Smooth muscle cell of the brain vasculature (primary cell): ENCODE results near the gene CERKL.

Source experiments
- DNase-seq: peaks from one replicate; pipeline ENCODE4 v3.0.0-alpha.2; 2012; ENCODE audit warnings: low read depth, low spot score

CERKL gene

GRCh38 chr2:181628590-181629585 is 28.0 kb downstream of the CERKL start:
- no peak for DNase-seq

- no peak for DNase-seq
These were observed 29.4 kb downstream of the CERKL start for GRCh38 chr2:181627545-181627944.

DNA sequence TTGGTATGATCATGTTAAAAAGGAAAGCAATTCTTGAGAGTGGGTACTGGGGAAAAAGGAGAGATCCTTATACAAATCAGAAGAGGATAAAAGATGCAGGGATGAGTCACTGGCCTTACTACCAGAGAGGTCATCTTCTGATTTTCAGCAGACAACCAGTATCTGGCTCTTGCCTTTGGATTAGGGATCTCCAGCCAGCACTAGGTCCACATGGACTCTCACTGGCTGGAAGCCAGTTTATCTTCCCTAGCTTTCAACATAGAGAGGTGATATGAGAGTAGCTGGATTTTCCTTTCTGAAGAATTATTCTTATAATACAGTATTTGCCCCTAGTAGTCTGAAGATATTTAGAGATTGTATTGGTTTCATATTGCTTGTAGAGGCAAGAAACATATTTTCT is 30.2 kb downstream of the CERKL start:
- DNase-seq: no peak

DNA sequence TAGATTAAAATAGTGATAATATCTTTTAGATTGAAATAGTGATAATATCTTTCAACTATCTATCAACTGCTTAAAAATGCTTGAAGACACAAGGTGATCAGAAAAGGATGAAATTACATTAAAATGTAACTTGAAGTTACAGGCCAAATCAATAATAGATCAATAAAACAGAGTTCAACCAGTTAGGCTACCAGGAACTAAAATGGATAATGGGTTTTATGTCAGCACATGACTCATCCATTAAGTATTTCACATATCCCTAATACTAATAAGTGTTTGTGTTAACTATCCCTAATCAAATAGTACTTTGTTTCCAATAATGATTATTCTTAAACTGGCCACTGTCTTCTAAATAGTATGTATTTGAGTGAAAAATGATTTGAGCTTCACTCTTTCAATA is 33.7 kb downstream of the CERKL start:
- DNase-seq: no peak

DNA sequence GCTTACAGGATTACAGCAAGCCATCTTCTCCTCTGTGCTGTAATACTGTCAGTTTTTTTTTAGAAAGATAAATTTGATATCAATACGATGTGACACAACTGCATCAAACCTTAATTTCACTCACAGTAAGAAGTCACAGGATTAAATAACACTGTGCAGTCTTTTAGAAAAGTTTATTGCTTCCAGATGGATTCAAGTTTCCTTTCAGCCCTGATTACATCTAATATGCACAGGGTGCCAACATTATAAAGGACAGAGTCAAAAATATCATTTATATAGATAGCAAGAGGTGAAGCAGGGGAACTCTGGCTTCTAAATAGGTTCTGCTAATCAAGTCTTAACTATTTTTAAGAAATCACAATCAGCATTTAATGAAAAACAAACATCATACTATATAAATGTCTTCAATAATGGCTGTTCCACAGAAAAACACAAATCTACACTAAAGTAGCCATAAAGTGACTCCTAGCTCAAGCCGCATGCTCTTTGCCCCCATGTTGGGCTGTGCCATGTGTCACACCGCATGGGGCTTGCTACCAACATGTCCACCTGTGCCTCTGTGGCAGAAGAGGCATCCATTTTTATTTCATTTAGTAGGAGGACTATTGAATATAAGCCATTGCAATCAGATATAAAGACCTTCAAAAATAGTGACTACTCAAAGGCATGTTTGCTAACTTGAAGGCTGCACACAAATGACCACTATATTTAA is 35.0 kb downstream of the CERKL start:
- DNase-seq: no peak

DNA sequence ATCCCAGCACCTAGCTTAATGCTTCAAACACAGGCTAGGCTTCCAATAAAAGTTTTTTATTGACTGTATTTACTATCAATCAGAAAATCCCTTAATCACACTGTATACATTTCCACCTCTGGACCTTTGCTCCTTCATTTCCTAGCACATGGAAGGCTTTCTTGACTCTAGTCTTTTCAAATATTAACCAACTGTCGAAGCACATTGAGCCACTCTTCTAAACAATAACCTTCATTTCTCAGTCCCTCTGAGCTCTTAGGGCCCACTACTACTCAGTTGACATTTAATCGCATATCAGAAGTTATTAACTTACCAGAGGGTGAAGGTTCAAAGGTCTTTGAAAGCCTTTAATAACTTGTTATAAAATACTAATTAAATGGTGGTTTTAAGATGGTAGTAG is 37.4 kb downstream of the CERKL start:
- DNase-seq: no peak

- DNase-seq: no peak
These were observed 40.2 kb downstream of the CERKL start for GRCh38 chr2:181616715-181617114.

- no peak for DNase-seq
These were observed 41.8 kb downstream of the CERKL start for GRCh38 chr2:181614874-181615638.

DNA sequence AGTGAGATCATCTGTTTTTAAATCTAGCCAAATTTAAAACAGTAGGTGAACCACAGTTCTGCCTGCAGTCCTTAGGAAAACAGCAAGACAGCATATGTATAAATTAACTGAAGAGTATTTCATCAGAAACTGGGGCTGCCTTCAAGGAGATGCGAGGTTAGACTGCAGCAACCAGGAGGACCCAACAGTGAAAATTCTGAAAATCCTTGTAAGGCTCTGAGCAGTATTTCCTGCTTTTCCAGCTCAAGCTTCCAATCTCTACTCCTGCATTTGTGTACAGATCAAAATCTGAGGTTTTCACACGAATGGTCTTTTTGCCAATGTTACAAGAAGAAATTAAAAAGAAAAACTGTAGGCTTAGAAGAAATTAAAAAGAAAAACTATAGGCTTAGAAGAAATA is 43.7 kb downstream of the CERKL start:
- no peak for DNase-seq

DNA sequence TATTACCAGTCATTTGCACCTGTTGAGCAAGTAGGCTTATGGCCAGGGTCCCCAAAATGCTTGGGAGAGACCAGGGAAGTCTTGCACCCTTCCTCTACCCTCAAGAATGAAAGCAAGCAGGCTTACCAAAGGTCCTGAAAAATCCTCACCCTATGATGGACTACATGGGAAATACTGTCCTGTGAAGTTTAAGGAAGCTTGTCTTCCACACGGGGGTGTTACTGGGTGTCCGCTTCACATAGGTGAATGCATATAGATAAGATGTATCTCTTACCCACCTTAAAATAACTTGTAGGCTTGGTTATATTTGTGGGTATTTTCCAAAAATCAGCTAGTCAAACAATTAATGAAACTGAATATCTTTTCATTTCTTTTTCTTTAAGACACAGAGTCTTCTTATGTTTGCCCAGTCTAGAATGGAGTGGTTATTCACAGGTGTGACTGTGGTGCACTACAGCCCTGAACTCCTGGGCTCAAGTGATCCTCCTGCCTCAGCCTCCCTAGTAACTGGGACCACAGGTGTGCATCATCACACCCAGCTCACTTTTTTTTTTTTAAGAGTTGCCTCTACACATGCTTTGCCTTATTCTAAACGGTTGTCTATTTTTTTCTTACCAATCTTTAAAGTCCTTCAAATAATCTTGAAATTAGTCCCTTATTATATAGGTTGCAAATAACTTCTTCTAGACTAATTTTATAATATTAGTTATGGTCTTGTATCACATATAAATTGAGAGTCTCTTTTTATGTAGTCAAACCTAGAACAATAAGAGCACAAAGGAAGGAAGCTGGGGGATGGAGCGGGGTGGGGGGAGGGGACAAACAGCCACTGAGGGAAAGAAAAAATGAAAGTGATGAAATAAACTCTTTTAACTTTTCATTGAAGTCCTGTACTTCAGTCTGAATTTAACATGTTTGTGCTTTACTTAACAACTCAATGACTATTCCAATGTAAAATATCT is 49.0 kb downstream of the CERKL start:
- no peak for DNase-seq

- no peak for DNase-seq
These were observed 50.7 kb downstream of the CERKL start for GRCh38 chr2:181605889-181606837.

DNA sequence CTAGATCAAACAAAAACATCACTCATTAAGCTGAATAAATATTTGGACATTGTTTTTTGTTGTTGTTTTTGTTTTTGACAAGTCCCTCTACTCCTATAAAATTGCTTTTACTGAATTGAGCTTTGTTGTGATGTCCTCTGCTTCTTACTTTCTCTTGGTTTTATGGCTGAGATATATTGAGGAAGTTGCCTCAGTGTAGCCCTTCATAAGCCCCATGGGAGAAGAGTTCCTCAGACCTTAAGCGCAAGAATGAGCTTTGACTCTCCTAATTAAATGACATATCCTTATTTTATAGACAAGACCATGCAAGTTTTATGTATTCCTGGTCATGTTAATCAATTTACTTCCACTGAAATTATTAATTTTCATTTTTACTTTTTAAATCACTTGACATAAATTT is 54.9 kb downstream of the CERKL start:
- DNase-seq: no peak

DNA sequence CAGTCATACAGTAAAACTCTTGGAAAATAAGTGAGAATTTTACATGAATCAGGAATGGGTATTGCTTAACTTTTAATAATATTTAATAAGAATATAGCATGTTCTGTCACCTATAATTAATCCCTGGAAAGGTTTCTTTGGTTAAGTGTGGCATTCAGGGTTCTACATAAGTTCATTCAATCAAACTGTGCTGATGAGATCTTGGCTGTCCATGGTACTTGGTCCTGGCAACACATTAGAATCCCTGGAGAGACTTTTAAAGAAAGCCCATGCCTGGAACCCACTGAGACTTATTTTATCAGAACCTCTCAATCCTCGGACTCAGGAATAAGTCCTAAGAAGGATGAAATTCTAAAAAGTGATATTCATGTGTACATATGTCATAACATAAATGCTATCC is 60.3 kb downstream of the CERKL start:
- DNase-seq: no peak

DNA sequence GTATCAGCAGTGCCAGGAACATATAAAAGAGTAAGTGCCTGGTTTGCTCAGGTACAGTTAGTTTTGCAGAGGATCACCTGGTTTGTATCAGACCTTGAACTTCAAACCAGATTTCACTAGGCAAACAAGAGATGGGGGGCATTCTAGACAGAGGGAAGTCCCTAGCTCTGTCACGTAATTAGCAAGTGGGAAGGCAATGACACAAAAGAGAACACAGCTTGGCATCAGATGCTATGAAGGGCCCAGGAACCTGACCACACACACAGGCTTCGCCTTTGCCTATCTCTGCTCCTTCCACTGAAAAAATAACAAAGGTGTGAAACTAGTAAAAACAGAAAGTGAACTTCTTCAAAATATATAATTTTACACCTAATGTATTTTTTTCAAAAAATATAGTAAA is 62.6 kb downstream of the CERKL start:
- no peak for DNase-seq

DNA sequence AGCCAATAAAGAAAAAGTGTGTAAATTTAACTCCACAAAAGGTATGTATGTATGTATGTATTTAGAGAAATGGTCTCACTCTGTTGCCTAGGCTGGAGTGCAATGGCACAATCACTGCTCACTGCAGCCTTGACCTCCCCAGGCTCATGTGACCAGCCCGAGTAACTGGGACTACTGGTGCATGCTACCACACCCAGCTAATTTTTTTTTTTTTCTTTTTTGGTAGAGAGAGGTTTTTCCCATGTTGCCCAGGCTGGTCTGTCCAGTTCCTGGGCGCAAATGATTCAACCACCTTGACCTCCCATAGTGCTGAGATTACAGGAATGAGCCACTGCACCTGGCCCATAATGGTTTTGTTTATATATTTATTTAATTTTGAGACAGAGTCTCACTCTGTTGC is 67.1 kb downstream of the CERKL start:
- no peak for DNase-seq

- no peak for DNase-seq
These were observed 68.4 kb downstream of the CERKL start for GRCh38 chr2:181588546-181588945.

GRCh38 chr2:181586569-181587081 is 70.3 kb downstream of the CERKL start:
- DNase-seq: no peak

- no peak for DNase-seq
These were observed 71.2 kb downstream of the CERKL start for GRCh38 chr2:181585732-181586131.

DNA sequence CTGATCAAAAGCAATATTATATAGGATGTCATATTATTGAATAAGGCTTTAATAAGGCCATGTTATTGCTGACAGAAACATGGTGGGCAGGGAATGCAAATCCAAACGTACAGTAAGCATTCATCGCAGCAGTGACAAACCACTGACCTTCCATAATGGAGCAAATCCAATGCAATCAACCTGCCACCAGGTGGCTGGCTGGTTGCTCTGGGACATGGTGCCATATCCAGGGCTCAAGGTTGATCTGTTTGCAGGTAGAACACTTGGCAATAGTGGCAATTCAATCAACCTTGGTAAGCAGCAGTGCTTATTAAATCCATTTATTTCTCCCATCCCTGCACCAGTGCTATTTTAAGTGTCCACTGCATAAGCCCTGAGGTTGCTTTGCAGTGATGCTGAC is 75.4 kb downstream of the CERKL start:
- no peak for DNase-seq

- DNase-seq: no peak
These were observed 78.1 kb downstream of the CERKL start for GRCh38 chr2:181578829-181579228.
